Sigmoid colon (tissue), 3 donors: ENCODE results near the gene FGF3.

ENCODE experiments used
- CTCF ChIP-seq, 4 experiments: fragments of 450-650 bp in 3 of 4; fragments of 200-600 bp in 1 of 4; IDR thresholded peaks; one replicate each; pipeline ENCODE4 v1.5.1; 2016 to 2019; ENCODE audit warnings: antibody characterized with exemption in 4 of 4, mild to moderate bottlenecking in 3 of 4, moderate library complexity in 2 of 4
- POLR2A ChIP-seq, 2 donors: fragments of 450-650 bp; IDR thresholded peaks; one replicate each; pipeline ENCODE4 v1.6.1; 2016; ENCODE audit warnings: antibody characterized with exemption in 2 of 2, mild to moderate bottlenecking in 2 of 2, moderate library complexity in 2 of 2

- TF ChIP-seq CTCF (IDR thresholded peaks at IDR 0.05) (no peak), POLR2A (IDR thresholded peaks at IDR 0.05) (no peak)
Observed at GRCh38 chr11:69837791-69838190, 18.6 kb upstream of the FGF3 start.
